Measurements from ENCODE around the gene TFPI.
"Not testable (repeated sequence)": the region's sequence is repeated elsewhere in the genome, so short reads cannot be mapped to it uniquely, and the experiment has no call there.

GRCh38 chr2:187565618-187566017, 11.4 kb upstream of the TFPI start:
- not testable (repeated sequence) for TF ChIP-seq CTCF (conservative IDR thresholded peaks at IDR 0.05; ENCODE audit: low read length); EZH2phosphoT487 (IDR thresholded peaks at IDR 0.05; ENCODE audit: borderline replicate concordance, low read depth, low read length)

Data from OCI-LY7 (cell line).